ENCODE measurements around the gene AUTS2. TPM values are rescaled to one million over a fixed set of nuclear protein-coding genes. Genes with fewer than 3 reads are reported as not detected.

Gene AUTS2
- total RNA-seq, 1 donor from 2014 or later = 40.0 TPM

- DNase-seq = no peak
Measured at GRCh38 chr7:70313687-70314086, 715.4 kb downstream of the AUTS2 start.

- no peak for DNase-seq
Measured at GRCh38 chr7:70314221-70314620, 715.9 kb downstream of the AUTS2 start.

GRCh38 chr7:70316745-70317144 is 718.5 kb downstream of the AUTS2 start:
- DNase-seq = no peak

- no peak for DNase-seq
Measured at GRCh38 chr7:70317356-70317755, 719.1 kb downstream of the AUTS2 start.

- DNase-seq = no peak
Measured at GRCh38 chr7:70318511-70318910, 720.2 kb downstream of the AUTS2 start.

GRCh38 chr7:70319057-70319456 is 720.8 kb downstream of the AUTS2 start:
- no peak for DNase-seq

- DNase-seq = no peak
Measured at GRCh38 chr7:70321016-70321590, 722.8 kb downstream of the AUTS2 start.

GRCh38 chr7:70322856-70323255 is 724.6 kb downstream of the AUTS2 start:
- DNase-seq = peak; percentile 61

- DNase-seq = peak; percentile 49
Measured at GRCh38 chr7:70325509-70326101, 727.3 kb downstream of the AUTS2 start.

- DNase-seq = no peak
Measured at GRCh38 chr7:70334295-70334694, 736.0 kb downstream of the AUTS2 start.

- no peak for DNase-seq
Measured at GRCh38 chr7:70334871-70335270, 736.6 kb downstream of the AUTS2 start.

GRCh38 chr7:70336536-70336935 is 738.3 kb downstream of the AUTS2 start:
- DNase-seq = no peak

GRCh38 chr7:70338015-70338414 is 739.7 kb downstream of the AUTS2 start:
- no peak for DNase-seq

- DNase-seq = no peak
Measured at GRCh38 chr7:70340236-70340635, 742.0 kb downstream of the AUTS2 start.

GRCh38 chr7:70341446-70341845 is 743.2 kb downstream of the AUTS2 start:
- no peak for DNase-seq

GRCh38 chr7:70343519-70343918 is 745.2 kb downstream of the AUTS2 start:
- no peak for DNase-seq

GRCh38 chr7:70344726-70345125 is 746.5 kb downstream of the AUTS2 start:
- DNase-seq = peak; percentile 83

GRCh38 chr7:70346844-70347462 is 748.7 kb downstream of the AUTS2 start:
- DNase-seq = no peak

GRCh38 chr7:70347463-70348254 is 749.4 kb downstream of the AUTS2 start:
- DNase-seq = no peak

- DNase-seq = no peak
Measured at GRCh38 chr7:70349031-70349430, 750.8 kb downstream of the AUTS2 start.

GRCh38 chr7:70349819-70350218 is 751.5 kb downstream of the AUTS2 start:
- no peak for DNase-seq

- DNase-seq = peak; percentile 25
Measured at GRCh38 chr7:70352088-70352487, 753.8 kb downstream of the AUTS2 start.

GRCh38 chr7:70352906-70353305 is 754.6 kb downstream of the AUTS2 start:
- peak; percentile 71 for DNase-seq

Measured in tongue (tissue), 2 donors.